GM12874 (cell line): ENCODE measurements around the gene PRAMEF1.
"Not testable (repeated sequence)": the region's sequence is repeated elsewhere in the genome, so short reads cannot be mapped to it uniquely, and the experiment has no call there.

Experiments
- TF ChIP-seq, protein P1 (sequence below): IDR thresholded peaks from 2 replicates; pipeline ENCODE4 v1.5.1; 2011; ENCODE audit warnings: low read depth, mild to moderate bottlenecking, control low read depth, low read length, moderate library complexity; ENCODE audit not compliant: insufficient read depth

The PRAMEF1 gene

DNA sequence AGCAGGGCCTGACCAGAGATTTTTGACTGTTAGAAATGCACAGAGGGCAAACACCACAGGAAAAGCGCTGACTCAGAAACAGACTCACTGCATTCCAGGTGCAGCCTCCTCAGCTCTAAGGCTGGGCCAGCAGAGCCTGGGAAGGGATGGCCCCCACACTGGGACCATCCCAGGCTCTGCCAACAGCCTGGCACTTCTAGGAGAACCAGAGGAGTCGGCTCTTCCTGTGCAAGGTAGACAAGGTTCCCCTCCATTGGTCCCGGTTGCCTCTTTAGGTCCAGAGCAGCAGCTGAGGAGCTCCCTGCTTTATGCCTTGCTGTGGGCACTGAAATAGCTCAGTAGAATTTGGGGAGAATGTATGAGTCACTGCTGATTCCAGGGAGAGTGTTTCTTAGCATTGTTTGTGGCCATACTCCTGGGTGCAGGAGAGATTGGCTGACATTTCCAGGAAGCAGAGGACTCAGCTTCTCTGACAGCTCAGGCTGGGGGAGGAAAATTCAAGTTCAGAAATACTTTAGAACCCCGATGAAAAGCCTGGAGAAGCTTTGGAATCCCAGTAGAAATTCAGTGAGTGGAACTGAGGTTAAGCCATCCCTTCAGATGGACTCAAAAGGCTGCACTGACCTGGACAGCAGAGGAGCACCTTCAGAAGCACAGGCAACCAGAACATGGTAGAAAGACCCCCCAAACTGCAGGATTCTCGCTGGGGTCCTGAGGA, 19.7 kb downstream of the PRAMEF1 start:
- TF ChIP-seq, protein P1, sequence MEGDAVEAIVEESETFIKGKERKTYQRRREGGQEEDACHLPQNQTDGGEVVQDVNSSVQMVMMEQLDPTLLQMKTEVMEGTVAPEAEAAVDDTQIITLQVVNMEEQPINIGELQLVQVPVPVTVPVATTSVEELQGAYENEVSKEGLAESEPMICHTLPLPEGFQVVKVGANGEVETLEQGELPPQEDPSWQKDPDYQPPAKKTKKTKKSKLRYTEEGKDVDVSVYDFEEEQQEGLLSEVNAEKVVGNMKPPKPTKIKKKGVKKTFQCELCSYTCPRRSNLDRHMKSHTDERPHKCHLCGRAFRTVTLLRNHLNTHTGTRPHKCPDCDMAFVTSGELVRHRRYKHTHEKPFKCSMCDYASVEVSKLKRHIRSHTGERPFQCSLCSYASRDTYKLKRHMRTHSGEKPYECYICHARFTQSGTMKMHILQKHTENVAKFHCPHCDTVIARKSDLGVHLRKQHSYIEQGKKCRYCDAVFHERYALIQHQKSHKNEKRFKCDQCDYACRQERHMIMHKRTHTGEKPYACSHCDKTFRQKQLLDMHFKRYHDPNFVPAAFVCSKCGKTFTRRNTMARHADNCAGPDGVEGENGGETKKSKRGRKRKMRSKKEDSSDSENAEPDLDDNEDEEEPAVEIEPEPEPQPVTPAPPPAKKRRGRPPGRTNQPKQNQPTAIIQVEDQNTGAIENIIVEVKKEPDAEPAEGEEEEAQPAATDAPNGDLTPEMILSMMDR, result no peak

DNA sequence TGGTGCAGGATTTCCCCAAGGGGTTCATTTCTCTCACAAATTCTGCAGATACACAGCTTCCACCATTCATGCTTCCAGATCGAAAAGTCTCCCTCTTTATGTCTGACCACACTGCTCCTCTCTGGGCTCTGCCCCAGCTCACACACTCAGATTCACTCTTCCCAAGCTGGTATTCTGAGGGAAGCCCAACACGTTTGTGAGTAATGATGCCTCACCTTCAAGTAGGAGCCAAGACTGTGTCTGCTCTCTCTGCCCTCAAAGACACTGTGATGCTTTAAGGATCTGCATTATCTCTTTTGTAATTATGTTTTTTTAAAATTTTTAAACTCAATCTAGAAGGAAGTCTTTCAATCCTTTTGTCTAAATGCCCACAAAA, 20.2 kb downstream of the PRAMEF1 start:
- TF ChIP-seq, protein P1, result no peak

DNA sequence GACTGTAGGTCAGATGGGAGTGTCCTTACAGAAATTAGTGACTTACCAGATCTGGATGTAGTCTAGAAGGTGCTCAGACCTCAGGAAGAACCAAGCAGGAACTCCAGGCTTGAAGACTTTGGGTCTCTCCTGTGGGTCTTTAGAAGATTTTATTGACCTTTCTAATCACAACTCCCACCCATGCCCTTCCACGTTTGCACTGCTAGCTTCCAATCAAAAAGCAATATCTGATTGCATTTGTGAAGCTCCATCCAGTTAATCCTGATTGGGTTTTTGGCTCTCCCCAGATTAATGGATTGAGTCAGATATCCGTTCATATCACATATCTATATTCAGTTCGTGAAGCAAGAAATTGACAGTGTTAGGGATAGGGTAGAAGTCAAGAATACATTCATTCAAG, 40.1 kb downstream of the PRAMEF1 start, which contains the start of gene PRAMEF11:
Gene PRAMEF11 (minus strand): TSS at position 101 of the 400 bp plus-strand sequence. CDS start 2,621 bp downstream, outside the sequence.
- TF ChIP-seq, protein P1, result not testable (repeated sequence)
